HG02678 (cell line): ENCODE measurements around the gene SUCLA2.
"Not testable (repeated sequence)": the region's sequence is repeated elsewhere in the genome, so short reads cannot be mapped to it uniquely, and the experiment has no call there.

Experiments
- ATAC-seq: cut with Tn5 transposase; IDR thresholded peaks from one replicate; pipeline ENCODE4 v1.9.1; 2021; ENCODE audit warnings: mild to moderate bottlenecking, moderate library complexity; ENCODE audit not compliant: unreplicated experiment

SUCLA2 gene

GRCh38 chr13:47997384-47997783 lies 3.7 kb downstream of the SUCLA2 start:
- ATAC-seq, result no peak

DNA sequence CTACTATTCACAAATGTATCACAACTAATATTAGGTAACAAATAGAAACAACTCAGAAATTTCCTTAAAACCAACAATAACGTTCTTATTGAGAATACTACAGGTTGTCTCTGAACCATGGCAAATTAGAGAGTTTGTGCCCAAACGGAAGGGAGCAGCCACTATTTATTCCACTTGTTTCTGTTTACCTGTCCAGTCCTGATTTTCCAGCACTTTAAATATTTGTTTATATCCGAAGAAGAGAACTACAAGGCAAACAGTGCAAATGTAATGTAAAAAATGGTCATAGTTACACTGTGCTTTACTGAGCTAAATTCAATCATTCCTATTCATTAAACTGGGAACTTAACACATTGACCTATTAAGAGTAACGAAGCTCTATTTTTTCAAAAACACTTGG lies 9.2 kb downstream of the SUCLA2 start:
- ATAC-seq, result no peak

GRCh38 chr13:47990920-47991466 lies 10.1 kb downstream of the SUCLA2 start:
- ATAC-seq, result no peak

- ATAC-seq, result no peak
Observed at GRCh38 chr13:47990427-47990826, 10.6 kb downstream of the SUCLA2 start.

DNA sequence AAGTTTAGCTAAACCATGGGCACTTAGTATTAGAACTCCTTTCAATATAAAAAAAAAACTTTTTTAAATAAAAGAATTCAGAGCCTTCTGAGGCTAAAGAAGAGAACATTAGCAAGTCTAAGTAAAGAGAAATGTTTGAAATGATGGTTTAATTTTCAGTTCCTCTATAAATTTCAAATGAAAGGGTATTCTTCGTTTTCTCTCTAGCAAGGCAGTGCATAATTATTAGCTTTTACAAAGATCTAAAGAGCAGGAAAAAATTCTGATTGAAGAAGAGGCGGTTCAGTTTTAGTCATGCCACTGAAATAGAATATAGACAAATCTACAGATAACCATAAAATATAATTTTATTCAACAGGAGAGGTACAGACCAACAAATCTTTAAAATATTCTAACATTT lies 18.0 kb downstream of the SUCLA2 start:
- no peak for ATAC-seq

DNA sequence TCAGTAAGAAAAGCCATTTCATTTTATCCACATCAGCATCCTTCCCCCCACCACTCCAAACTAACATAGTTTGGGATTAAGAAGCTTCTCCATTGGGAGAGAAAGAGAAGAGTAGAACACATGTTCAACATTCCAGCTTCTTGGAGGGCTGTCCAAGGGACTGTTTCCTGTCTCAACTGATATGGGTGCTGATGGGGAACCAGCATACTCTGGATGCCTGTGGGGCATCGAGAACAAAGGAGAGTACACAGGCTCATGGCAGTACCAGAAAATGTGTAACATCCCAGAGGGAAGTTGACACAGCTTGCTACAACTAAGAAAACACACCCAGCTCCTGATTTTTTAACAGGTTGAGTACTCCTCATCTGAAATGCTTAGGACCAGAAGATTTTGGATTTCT lies 24.7 kb downstream of the SUCLA2 start:
- ATAC-seq, result no peak

- ATAC-seq, result no peak
Observed at GRCh38 chr13:47964863-47965262, 36.2 kb downstream of the SUCLA2 start.

- no peak for ATAC-seq
Observed at GRCh38 chr13:47962237-47962636, 38.8 kb downstream of the SUCLA2 start.

GRCh38 chr13:47959468-47960247 lies 41.4 kb downstream of the SUCLA2 start:
- no peak for ATAC-seq

DNA sequence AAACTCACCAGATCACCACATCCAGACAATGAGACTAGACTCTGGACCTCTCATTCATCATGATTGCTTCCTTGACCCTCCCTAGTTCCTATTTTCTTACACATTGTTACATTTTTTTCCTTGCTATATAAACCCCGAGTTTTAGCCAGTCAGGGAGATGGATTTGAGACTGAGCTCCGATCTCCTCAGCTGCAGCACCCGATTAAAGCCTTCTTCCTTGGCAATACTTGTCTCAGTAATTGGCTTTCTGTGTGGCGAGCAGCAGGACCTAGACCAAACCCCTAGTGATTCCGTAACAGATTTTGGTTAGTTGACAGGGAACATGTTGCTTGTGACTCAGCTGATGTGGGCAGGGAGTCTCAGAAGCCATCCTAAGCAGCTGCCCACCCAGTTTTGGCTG lies 44.0 kb downstream of the SUCLA2 start:
- ATAC-seq, result no peak

DNA sequence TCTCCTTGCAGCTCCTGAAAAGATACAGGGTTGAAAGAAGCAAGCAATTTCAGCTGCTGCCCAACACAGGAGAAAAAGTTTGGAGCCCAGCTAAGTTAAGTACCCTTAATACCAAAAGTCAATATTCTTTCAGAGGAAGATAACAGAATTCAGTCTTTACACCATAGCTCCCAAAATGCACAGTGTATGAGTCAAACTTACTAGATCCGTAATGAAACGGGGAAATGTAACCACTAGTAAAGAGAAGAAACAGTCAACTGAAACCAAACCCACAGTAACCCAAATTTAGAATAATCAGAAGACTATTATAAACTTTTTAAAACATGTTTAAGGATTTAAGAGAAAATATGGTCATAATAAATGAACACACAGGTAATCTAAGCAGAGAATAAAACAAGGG lies 45.2 kb downstream of the SUCLA2 start:
- ATAC-seq, result no peak

- no peak for ATAC-seq
Observed at GRCh38 chr13:47949799-47950198, 51.3 kb downstream of the SUCLA2 start.

- ATAC-seq, result no peak
Observed at GRCh38 chr13:47945738-47946137, 55.3 kb downstream of the SUCLA2 start.

- ATAC-seq, result not testable (repeated sequence)
Observed at GRCh38 chr13:47945146-47945545, 55.9 kb downstream of the SUCLA2 start.

DNA sequence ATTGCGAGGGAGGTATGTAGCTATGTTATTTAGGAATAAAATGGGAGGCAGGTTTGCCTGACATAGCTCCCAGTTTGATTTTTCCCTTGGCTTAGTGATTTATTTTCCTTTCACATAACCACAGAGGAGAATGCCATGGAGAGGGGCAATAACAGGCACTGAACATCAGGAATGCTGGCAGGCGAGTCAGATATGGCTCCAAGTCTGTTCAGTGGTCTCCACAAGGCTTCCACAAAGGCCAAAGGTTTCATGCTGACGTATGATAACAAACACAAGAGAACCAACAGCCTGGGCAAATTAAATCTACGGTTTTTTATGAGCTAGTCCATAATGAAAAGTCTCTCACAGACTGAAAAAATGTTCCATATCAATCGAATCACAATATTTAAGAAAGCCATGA lies 66.7 kb downstream of the SUCLA2 start:
- ATAC-seq, result no peak

DNA sequence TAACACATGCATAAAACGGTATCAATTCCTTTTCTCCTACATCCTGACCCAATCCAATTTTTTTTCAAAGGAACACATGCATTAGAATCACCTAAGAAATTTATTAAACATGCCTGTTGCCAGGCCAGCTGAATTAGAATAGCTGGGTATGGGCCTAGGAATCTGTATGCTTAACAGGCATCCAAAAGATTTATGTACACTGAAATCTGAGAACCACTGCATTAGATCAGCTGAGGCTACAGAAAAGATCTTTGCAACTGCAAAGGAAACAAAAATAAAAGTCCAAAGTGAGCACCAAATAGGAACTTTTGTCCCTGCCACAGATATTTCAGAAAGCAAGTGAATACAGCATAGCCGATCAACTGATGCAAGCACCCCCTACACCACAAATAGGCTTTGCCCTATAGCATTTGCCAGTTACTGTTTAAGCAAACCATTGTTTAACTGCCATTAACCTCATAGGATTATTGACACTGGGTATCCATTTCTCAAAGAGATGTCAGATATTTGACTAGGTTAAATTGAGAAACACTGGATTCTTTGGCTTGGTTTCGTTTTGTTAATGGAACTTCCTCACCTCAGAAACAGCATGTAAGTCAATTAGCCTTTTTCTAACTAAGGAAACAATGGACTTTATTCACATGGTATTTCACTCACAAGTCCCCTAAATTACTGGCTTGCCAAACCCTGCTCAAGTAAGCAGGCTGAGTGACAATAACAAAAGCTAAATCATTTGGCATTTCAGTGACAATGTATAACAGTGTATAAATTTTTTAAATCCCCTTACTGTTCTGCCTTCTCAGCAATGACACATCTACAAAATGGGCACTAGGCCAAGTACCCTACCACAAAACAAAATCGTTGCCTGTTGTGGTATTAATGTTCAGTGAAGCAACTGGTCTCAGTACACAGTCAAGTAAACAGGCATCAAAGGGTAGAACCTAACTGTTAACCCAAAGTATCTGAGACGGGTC lies 67.8 kb downstream of the SUCLA2 start:
- no peak for ATAC-seq

DNA sequence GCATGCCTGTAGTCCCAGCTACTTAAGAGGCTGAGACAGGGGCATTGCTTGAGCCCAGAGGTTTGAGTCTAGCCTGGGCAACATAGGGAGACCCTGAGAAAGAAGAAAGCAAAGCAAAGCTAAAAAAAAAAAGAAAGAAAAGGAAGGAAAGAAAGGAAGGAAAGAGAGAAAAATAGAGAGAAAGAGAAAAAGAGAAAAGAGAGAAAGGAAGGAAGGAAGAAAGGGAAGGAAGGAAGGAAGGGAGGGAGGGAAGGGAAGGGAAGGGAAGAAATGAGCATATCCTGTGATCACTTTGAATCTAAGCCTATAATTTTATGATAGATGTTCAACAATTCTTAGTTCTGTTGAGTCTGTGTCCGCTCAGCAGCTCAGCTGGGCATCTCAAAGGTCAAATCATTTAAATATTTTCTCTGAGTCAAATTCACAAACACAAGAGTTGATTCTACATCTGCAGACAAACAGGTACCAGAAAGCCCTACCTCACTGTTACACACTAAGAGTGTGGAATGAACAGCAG lies 70.4 kb downstream of the SUCLA2 start:
- no peak for ATAC-seq

GRCh38 chr13:47929156-47929555 lies 71.9 kb downstream of the SUCLA2 start:
- ATAC-seq, result no peak

- no peak for ATAC-seq
Observed at GRCh38 chr13:47917022-47917574, 84.0 kb downstream of the SUCLA2 start.

DNA sequence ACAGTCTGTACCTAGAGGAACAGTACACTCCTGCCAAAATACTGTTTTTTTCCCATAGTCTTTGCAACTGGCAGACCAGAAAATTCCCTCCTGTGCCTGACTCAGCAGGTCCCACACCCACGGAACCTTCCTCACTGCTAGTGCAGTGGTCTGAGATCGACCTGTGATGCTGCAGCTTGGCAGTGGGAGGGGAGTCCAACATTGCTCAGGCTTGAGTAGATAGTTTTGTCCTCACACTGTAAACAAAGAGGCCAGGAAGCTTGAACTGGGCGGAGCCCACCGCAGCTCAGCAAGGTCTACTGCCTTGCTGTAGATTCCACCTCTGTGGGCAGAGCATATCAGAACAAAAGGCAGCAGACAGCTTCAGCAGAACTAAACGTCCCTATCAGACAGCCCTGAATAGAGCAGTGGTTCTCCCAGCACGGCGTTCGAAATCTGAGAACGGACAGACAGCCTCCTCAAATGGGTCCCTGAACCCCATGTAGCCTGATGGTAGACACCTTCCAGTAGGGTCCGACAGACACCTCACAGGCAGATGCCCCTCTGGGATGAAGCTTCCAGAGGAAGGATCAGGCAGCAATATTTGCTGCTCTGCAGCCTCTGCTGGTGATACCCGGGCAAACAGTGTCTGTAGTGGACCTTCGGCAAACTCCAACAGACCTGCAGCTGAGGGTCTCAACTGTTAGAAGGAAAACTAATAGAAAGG lies 92.7 kb downstream of the SUCLA2 start:
- ATAC-seq, result no peak
